ENCODE data around the gene ABTB2.

GRCh38 chr11:34219941-34220370 lies 137.9 kb downstream of the ABTB2 start:
- TF ChIP-seq CTCF (IDR thresholded peaks at IDR 0.05) (no peak), POLR2A (IDR thresholded peaks at IDR 0.05) (no peak)

Measured in body of pancreas (tissue), 4 donors.